Left lung (tissue), 10 donors: ENCODE measurements around the gene MALT1. TPM values are rescaled to one million over a fixed set of nuclear protein-coding genes. Genes with fewer than 3 reads are reported as not detected.

Source experiments
- ATAC-seq: fragments of 200-7000 bp; cut with Tn5 transposase; one replicate; pipeline ENCODE4 v1.9.1; 2020; ENCODE audit warnings: moderate library complexity
- DNase-seq, 4 donors: peaks; one replicate each; pipeline ENCODE4 v3.0.0-alpha.2; 2013 to 2020
- H3K27ac ChIP-seq, 2 donors: fragments of 200-600 bp; sonication (generic) in 1 of 2; one replicate each; pipeline versions ENCODE4 v1.5.0 to v1.8.0; 2020 to 2021
- H3K27me3 ChIP-seq, 2 donors: fragments of 200-600 bp; sonication (generic) in 1 of 2; one replicate each; pipeline versions ENCODE4 v1.5.0 to v1.8.0; 2020 to 2021
- H3K36me3 ChIP-seq, 2 donors: fragments of 200-600 bp; sonication (generic) in 1 of 2; one replicate each; pipeline versions ENCODE4 v1.5.0 to v1.8.0; 2020 to 2021
- H3K4me1 ChIP-seq, 2 donors: fragments of 200-600 bp; one replicate each; pipeline ENCODE4 v1.8.0; 2021
- H3K4me3 ChIP-seq, 2 donors: fragments of 200-600 bp; sonication (generic) in 1 of 2; one replicate each; pipeline versions ENCODE4 v1.5.0 to v1.8.0; 2020 to 2021; ENCODE audit warnings: mild to moderate bottlenecking in 1 of 2
- H3K9me3 ChIP-seq, 2 donors: fragments of 200-600 bp; sonication (generic) in 1 of 2; one replicate each; pipeline versions ENCODE4 v1.5.0 to v1.8.0; 2020 to 2021
- CTCF ChIP-seq, 2 donors: fragments of 200-600 bp; sonication (generic) in 1 of 2; IDR thresholded peaks; one replicate each; pipeline versions ENCODE4 v1.5.0 to v1.8.0; 2021; ENCODE audit warnings: antibody characterized with exemption in 2 of 2
- intact Hi-C, 2 donors: fragments of 100-400 bp; cut with DNase I; formaldehyde crosslinking; loops; one replicate each; pipeline versions ENCODE4 v1.11.2 to v1.14.2; 2022
- polyA plus RNA-seq, 6 donors: library from polyadenylated mRNA; unstranded; fragments of 120-200 nt; gene quantifications; one replicate each; pipeline ENCODE4 v1.2.1, GENCODE V29; 2013; ENCODE audit not compliant: insufficient read length in 6 of 6
- total RNA-seq, 2 donors: library from RNA; stranded (reverse); fragmentation: NEBNext Ultra II Directional; extraction: Animal tissue kit (Norgen Biotek cat#: 25700); gene quantifications; one replicate each; pipeline ENCODE4 v1.2.1, GENCODE V29; 2021
- donor health status: DM: no; HTN: yes; CAD: no.
- donor health status: DM: no; HTN: no; CAD: no.

The MALT1 gene
- total and polyA plus RNA-seq, 8 donors: 17.1 to 31.4 (median 22.8) TPM

- Histone ChIP-seq H3K4me1 (peaks cover 6 to 13% of the 10 kb centered on the region in 2 donors), H3K9me3 (no peaks in the 10 kb centered on the region), H3K27me3 (no peaks in the 10 kb centered on the region), H3K27ac (no peak overlapping the region), H3K4me3 (no peak overlapping the region), H3K36me3 (no peaks in the 10 kb centered on the region)
- no peak for TF ChIP-seq CTCF (IDR thresholded peaks at IDR 0.05)
- intact Hi-C loops: loop anchor here in 1 of 2 donors (10.0 kb wide), 1 partner anchor 126 kb away; no protein-coding TSS in a partner anchor
- ATAC-seq (no peak), DNase-seq (no peak)
These were observed 10.3 kb upstream of the MALT1 start for GRCh38 chr18:58660915-58661314.

GRCh38 chr18:58661423-58661822 lies 9.8 kb upstream of the MALT1 start:
- DNase-seq: no peak
- no peak for TF ChIP-seq CTCF (IDR thresholded peaks at IDR 0.05)
- H3K9me3 ChIP-seq: no peaks in the 10 kb centered on the region
- no peak overlapping the region for H3K27ac ChIP-seq
- intact Hi-C loops: loop anchor here in 1 of 2 donors (10.0 kb wide), 1 partner anchor 127 kb away; no protein-coding TSS in a partner anchor
- no peak for ATAC-seq
- H3K4me3 ChIP-seq: no peak overlapping the region
- peaks cover 6 to 13% of the 10 kb centered on the region in 2 donors for H3K4me1 ChIP-seq
- no peaks in the 10 kb centered on the region for H3K36me3 ChIP-seq
- no peaks in the 10 kb centered on the region for H3K27me3 ChIP-seq

GRCh38 chr18:58662118-58662517 lies 9.1 kb upstream of the MALT1 start:
- H3K27ac ChIP-seq: no peak overlapping the region
- no peaks in the 10 kb centered on the region for H3K36me3 ChIP-seq
- no peaks in the 10 kb centered on the region for H3K27me3 ChIP-seq
- peaks cover 6 to 13% of the 10 kb centered on the region in 2 donors for H3K4me1 ChIP-seq
- TF ChIP-seq CTCF (IDR thresholded peaks at IDR 0.05): no peak
- DNase-seq: no peak
- ATAC-seq: no peak
- no peaks in the 10 kb centered on the region for H3K9me3 ChIP-seq
- no peak overlapping the region for H3K4me3 ChIP-seq
- intact Hi-C loops: loop anchor here in 1 of 2 donors (10.0 kb wide), 1 partner anchor 127 kb away; no protein-coding TSS in a partner anchor

GRCh38 chr18:58666176-58666575 lies 5.1 kb upstream of the MALT1 start:
- no peaks in the 10 kb centered on the region for H3K9me3 ChIP-seq
- no peak overlapping the region for H3K27ac ChIP-seq
- ATAC-seq (no peak), DNase-seq (no peak)
- intact Hi-C loops: loop anchor here in 1 of 2 donors (10.0 kb wide), 1 partner anchor 131 kb away; no protein-coding TSS in a partner anchor
- no peaks in the 10 kb centered on the region for H3K36me3 ChIP-seq
- H3K4me3 ChIP-seq: no peak overlapping the region
- H3K27me3 ChIP-seq: no peaks in the 10 kb centered on the region
- H3K4me1 ChIP-seq: peaks cover 11 to 18% of the 10 kb centered on the region in 2 donors
- TF ChIP-seq CTCF (IDR thresholded peaks at IDR 0.05): no peak

- Histone ChIP-seq H3K27me3 (no peaks in the 10 kb centered on the region), H3K4me1 (peaks cover 19 to 31% of the 10 kb centered on the region in 2 donors), H3K36me3 (no peaks in the 10 kb centered on the region), H3K27ac (no peak overlapping the region), H3K9me3 (no peaks in the 10 kb centered on the region), H3K4me3 (no peak overlapping the region)
- DNase-seq: no peak
- no peak for ATAC-seq
- intact Hi-C loops: loop anchor here in 1 of 2 donors (10.0 kb wide), 1 partner anchor 133 kb away; no protein-coding TSS in a partner anchor
- no peak for TF ChIP-seq CTCF (IDR thresholded peaks at IDR 0.05)
These were observed 3.1 kb upstream of the MALT1 start for GRCh38 chr18:58668211-58668610.
